Epithelial cell of proximal tubule (primary cell): ENCODE data around the gene FAF1. TPM values are rescaled to one million over a fixed set of nuclear protein-coding genes. Genes with fewer than 3 reads are reported as not detected.
A peak's percentile ranks its signal among the peaks of the same experiment; 100 is the strongest.

Experiments
- DNase-seq: peaks from one replicate; pipeline ENCODE4 v3.0.0-alpha.2; 2011; ENCODE audit warnings: low read depth
- H3K4me3 ChIP-seq: 2 replicates; pipeline ENCODE4 v1.5.1; 2011; ENCODE audit warnings: low read depth, mild to moderate bottlenecking, low read length
- CTCF ChIP-seq: conservative IDR thresholded peaks from 2 replicates; pipeline ENCODE4 v1.5.1; 2012; ENCODE audit warnings: low read depth, mild to moderate bottlenecking, low read length
- total RNA-seq: library from RNA; depleted of rRNA; stranded (reverse); fragments of >200 nt; gene quantifications from 2 replicates; pipeline ENCODE4 v1.2.3, GENCODE V29; 2015

The FAF1 gene
- total RNA-seq, 1 donor from 2014 or later = 54.1 TPM

GRCh38 chr1:50474859-50475809 lies 484.9 kb downstream of the FAF1 start:
- DNase-seq = peak; percentile 33
- no peak for TF ChIP-seq CTCF
- no peak overlapping the region for H3K4me3 ChIP-seq

- TF ChIP-seq CTCF = no peak
- H3K4me3 ChIP-seq = no peak overlapping the region
- no peak for DNase-seq
Measured at GRCh38 chr1:50473513-50473912, 486.6 kb downstream of the FAF1 start.

GRCh38 chr1:50471967-50472366 lies 488.1 kb downstream of the FAF1 start:
- no peak for TF ChIP-seq CTCF
- no peak overlapping the region for H3K4me3 ChIP-seq
- no peak for DNase-seq

GRCh38 chr1:50462964-50463363 lies 497.1 kb downstream of the FAF1 start:
- no peak for DNase-seq
- no peak overlapping the region for H3K4me3 ChIP-seq
- TF ChIP-seq CTCF = no peak

- no peak for TF ChIP-seq CTCF
- H3K4me3 ChIP-seq = no peak overlapping the region
- no peak for DNase-seq
Measured at GRCh38 chr1:50458507-50458906, 501.6 kb downstream of the FAF1 start.

GRCh38 chr1:50454911-50455310 lies 505.2 kb downstream of the FAF1 start:
- DNase-seq = no peak
- TF ChIP-seq CTCF = no peak
- H3K4me3 ChIP-seq = no peak overlapping the region

GRCh38 chr1:50453266-50453665 lies 506.8 kb downstream of the FAF1 start:
- TF ChIP-seq CTCF = no peak
- H3K4me3 ChIP-seq = no peak overlapping the region
- DNase-seq = no peak
